Measurements from ENCODE around the gene INVS. TPM values are rescaled to one million over a fixed set of nuclear protein-coding genes. Genes with fewer than 3 reads are reported as not detected.

The INVS gene
- total and polyA plus RNA-seq, 11 donors: 2.5 to 10.4 (median 7.4) TPM

GRCh38 chr9:100286257-100286656 lies 187.2 kb downstream of the INVS start:
- ATAC-seq (no peak), DNase-seq (no peak)
- TF ChIP-seq POLR2A (IDR thresholded peaks at IDR 0.05) (no peak), CTCF (IDR thresholded peaks at IDR 0.05) (no peak)
- Histone ChIP-seq H3K36me3 (peaks cover 4 to 86% (median 52%) of the 10 kb centered on the region in 9 donors), H3K27me3 (no peaks in the 10 kb centered on the region), H3K9me3 (peaks cover 0 to 36% (median 0%) of the 10 kb centered on the region in 12 donors), H3K4me1 (no peaks in the 10 kb centered on the region), H3K4me3 (no peak overlapping the region), H3K27ac (no peak overlapping the region)
- WGBS, 4 donors: 95 to 97% (median 96%) methylated on average over 6 of the region's 6 CpGs
- intact Hi-C loops (cut with DNase I): no loop called here

- H3K9me3 ChIP-seq: peaks cover 0 to 36% (median 0%) of the 10 kb centered on the region in 12 donors
- no peak overlapping the region for H3K27ac ChIP-seq
- TF ChIP-seq POLR2A (IDR thresholded peaks at IDR 0.05) (no peak), CTCF (IDR thresholded peaks at IDR 0.05) (no peak)
- intact Hi-C loops (cut with DNase I): no loop called here
- 95 to 96% (median 96%) methylated on average over 5 of the region's 5 CpGs for WGBS, 4 donors
- no peaks in the 10 kb centered on the region for H3K4me1 ChIP-seq
- no peak overlapping the region for H3K4me3 ChIP-seq
- ATAC-seq (no peak), DNase-seq (no peak)
- H3K27me3 ChIP-seq: no peaks in the 10 kb centered on the region
- peaks cover 4 to 93% (median 62%) of the 10 kb centered on the region in 9 donors for H3K36me3 ChIP-seq
Measured at GRCh38 chr9:100287186-100287585, 188.1 kb downstream of the INVS start.

GRCh38 chr9:100290714-100291113 lies 191.7 kb downstream of the INVS start:
- DNase-seq (no peak), ATAC-seq (no peak)
- TF ChIP-seq CTCF (IDR thresholded peaks at IDR 0.05): no peak
- H3K27ac ChIP-seq: no peak overlapping the region
- no peaks in the 10 kb centered on the region for H3K27me3 ChIP-seq
- 95 to 98% (median 97%) methylated on average over 4 of the region's 4 CpGs for WGBS, 4 donors
- no peaks in the 10 kb centered on the region for H3K4me1 ChIP-seq
- peaks cover 0 to 20% (median 0%) of the 10 kb centered on the region in 12 donors for H3K9me3 ChIP-seq
- intact Hi-C loops (cut with DNase I): no loop called here
- H3K4me3 ChIP-seq: no peak overlapping the region
- H3K36me3 ChIP-seq: peaks cover 0 to 96% (median 64%) of the 10 kb centered on the region in 9 donors

- 96 to 98% (median 96%) methylated on average over 13 of the region's 13 CpGs for WGBS, 4 donors
- peaks cover 0 to 96% (median 74%) of the 10 kb centered on the region in 9 donors for H3K36me3 ChIP-seq
- H3K27me3 ChIP-seq: no peaks in the 10 kb centered on the region
- H3K4me1 ChIP-seq: no peaks in the 10 kb centered on the region
- ATAC-seq (no peak), DNase-seq (no peak)
- no peak overlapping the region for H3K27ac ChIP-seq
- no peak for TF ChIP-seq CTCF (IDR thresholded peaks at IDR 0.05)
- TF ChIP-seq POLR2A (IDR thresholded peaks at IDR 0.05): no peak
- H3K4me3 ChIP-seq: no peak overlapping the region
- intact Hi-C loops (cut with DNase I): no loop called here
- peaks cover 0 to 13% (median 0%) of the 10 kb centered on the region in 12 donors for H3K9me3 ChIP-seq
Measured at GRCh38 chr9:100292414-100292813, 193.4 kb downstream of the INVS start.

Measured in heart left ventricle (tissue), 16 donors.